ENCODE measurements around the gene ANKRD22. TPM values are rescaled to one million over a fixed set of nuclear protein-coding genes. Genes with fewer than 3 reads are reported as not detected.
A peak's percentile ranks its signal among the peaks of the same experiment; 100 is the strongest.
"Not testable (repeated sequence)": the region's sequence is repeated elsewhere in the genome, so short reads cannot be mapped to it uniquely, and the experiment has no call there.

Gene ANKRD22
- total and polyA plus RNA-seq, 9 of the 15 experiments (the other 6 are each of a cell fraction or from before 2014, with no cell fraction given), result not detected

DNA sequence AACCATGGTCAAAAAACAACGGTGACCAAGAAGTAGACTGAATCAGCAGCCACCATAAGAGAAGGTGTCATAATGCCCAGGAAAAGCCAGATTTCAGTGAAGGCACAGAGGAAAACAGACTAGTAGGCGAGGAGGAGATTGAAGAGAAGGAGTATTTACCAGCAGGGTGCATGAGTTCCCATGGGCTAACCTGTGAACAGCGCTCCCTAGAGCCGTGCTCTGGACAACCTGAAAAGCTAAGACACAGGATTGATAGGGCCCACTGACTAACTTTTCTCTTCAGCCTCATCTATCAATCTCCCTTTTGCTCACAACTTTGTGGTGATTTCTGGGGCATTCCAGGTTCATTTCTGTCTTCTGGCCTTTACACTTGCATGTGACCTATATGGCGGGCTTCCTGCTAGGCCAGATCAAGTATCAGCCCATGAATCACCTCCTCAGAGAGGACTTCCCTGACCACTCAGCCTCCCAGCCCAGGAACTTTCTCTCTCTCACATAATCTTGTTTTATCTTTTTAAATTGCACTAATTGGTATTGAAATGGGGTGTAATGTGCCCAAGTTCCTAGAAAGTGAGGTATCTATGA, 12.8 kb downstream of the ANKRD22 start:
- Histone ChIP-seq H3K9me1 (ENCODE audit: control insufficient read depth, insufficient read depth, low read length) (no peaks in the 10 kb centered on the region), H3K4me2 (ENCODE audit: insufficient read depth, low read length) (no peak overlapping the region), H3K4me1 (replicated peaks in 1 of 2; ENCODE audit: control insufficient read depth in 2 of 2, insufficient read depth in 2 of 2, low read length in 2 of 2) (no peaks in the 10 kb centered on the region), H3K79me2 (ENCODE audit: control insufficient read depth, insufficient read depth, low read length) (no peaks in the 10 kb centered on the region), H2AFZ (ENCODE audit: low read depth, low read length) (no peak overlapping the region), H3K4me3 (no peak overlapping the region), H4K20me1 (replicated peaks; ENCODE audit: control insufficient read depth, insufficient read depth, low read length) (no peaks in the 10 kb centered on the region), H3K27ac (ENCODE audit: extremely low read depth, low read depth, low read length) (no peak overlapping the region), H3K9ac (ENCODE audit: insufficient read depth in 1 of 2, low read depth in 2 of 2, low read length in 2 of 2) (no peak overlapping the region), H3K27me3 (ENCODE audit: control insufficient read depth in 2 of 2, insufficient read depth in 2 of 2, low read length in 2 of 2) (no peaks in the 10 kb centered on the region), H3K9me3 (replicated peaks; ENCODE audit: control insufficient read depth, insufficient read depth, low read depth, low read length) (no peaks in the 10 kb centered on the region), H3K36me3 (ENCODE audit: control insufficient read depth, insufficient read depth, low read length) (no peaks in the 10 kb centered on the region)
- ChIA-PET CTCF (ENCODE audit: low intra/inter-chr PET ratio) (no interaction called here), POLR2A (interaction anchor here (0.6 kb wide), 1 partner anchor 1224 kb away, joined by 3 read pairs; no protein-coding TSS in a partner anchor)
- DNase-seq (ENCODE audit: extremely low read depth in 1 of 4, low spot score in 3 of 4) (no peak), FAIRE-seq (no peak), ATAC-seq (0 out of 3 replicates have a peak, but pooled peaks have one; percentile 29)
- WGBS (ENCODE audit: insufficient coverage, low coverage, missing lambda C conversion rate), result 0% methylated on average over 5 of the region's 5 CpGs
- intact Hi-C loops (cut with micrococcal nuclease), result loop anchor here (10.0 kb wide), 1 partner anchor 146 kb away; no protein-coding TSS in a partner anchor
- BruUV-seq (replicated peaks), result no TSS peak
- TF ChIP-seq, protein P1, sequence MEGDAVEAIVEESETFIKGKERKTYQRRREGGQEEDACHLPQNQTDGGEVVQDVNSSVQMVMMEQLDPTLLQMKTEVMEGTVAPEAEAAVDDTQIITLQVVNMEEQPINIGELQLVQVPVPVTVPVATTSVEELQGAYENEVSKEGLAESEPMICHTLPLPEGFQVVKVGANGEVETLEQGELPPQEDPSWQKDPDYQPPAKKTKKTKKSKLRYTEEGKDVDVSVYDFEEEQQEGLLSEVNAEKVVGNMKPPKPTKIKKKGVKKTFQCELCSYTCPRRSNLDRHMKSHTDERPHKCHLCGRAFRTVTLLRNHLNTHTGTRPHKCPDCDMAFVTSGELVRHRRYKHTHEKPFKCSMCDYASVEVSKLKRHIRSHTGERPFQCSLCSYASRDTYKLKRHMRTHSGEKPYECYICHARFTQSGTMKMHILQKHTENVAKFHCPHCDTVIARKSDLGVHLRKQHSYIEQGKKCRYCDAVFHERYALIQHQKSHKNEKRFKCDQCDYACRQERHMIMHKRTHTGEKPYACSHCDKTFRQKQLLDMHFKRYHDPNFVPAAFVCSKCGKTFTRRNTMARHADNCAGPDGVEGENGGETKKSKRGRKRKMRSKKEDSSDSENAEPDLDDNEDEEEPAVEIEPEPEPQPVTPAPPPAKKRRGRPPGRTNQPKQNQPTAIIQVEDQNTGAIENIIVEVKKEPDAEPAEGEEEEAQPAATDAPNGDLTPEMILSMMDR (IDR thresholded peaks at IDR 0.05 in 2 of 3, conservative IDR thresholded peaks at IDR 0.05 in 1 of 3; ENCODE audit: insufficient read depth in 2 of 3, low read depth in 1 of 3, low read length in 3 of 3), result peak in 1 of 3 experiments; percentile 27; a peak in 1 of 6 replicates
- TF ChIP-seq, protein P2, sequence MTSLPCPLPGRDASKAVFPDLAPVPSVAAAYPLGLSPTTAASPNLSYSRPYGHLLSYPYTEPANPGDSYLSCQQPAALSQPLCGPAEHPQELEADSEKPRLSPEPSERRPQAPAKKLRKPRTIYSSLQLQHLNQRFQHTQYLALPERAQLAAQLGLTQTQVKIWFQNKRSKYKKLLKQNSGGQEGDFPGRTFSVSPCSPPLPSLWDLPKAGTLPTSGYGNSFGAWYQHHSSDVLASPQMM (CRISPR knock-in tag; IDR thresholded peaks at IDR 0.05), result no peak
- in situ Hi-C loops (cut with MboI), result no loop called here

DNA sequence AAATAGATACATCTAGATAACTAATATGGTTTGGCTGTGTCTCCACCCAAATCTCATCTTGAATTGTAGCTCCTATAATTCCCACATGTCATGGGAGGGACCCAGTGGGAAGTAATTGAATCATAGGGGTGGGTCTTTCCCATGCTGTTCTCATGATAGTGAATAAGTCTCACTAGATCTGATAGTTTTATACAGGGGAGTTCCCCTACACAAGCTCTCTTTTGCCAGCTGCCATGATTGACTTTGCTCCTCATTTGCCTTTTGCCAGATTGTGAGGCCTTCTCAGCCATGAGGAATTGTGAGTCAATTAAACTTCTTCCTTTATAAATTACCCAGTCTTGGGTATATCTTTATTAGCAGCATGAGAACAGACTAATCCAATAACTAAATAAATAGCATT, 14.0 kb downstream of the ANKRD22 start:
- H3K9ac ChIP-seq (ENCODE audit: insufficient read depth in 1 of 2, low read depth in 2 of 2, low read length in 2 of 2); CTCF ChIA-PET (ENCODE audit: low intra/inter-chr PET ratio); H4K20me1 ChIP-seq (replicated peaks; ENCODE audit: control insufficient read depth, insufficient read depth, low read length); POLR2A ChIA-PET; H3K36me3 ChIP-seq (ENCODE audit: control insufficient read depth, insufficient read depth, low read length); H3K4me2 ChIP-seq (ENCODE audit: insufficient read depth, low read length); BruUV-seq (replicated peaks); H3K9me3 ChIP-seq (replicated peaks; ENCODE audit: control insufficient read depth, insufficient read depth, low read depth, low read length); FAIRE-seq; H3K4me3 ChIP-seq; in situ Hi-C loops (cut with MboI); ATAC-seq; H3K4me1 ChIP-seq (replicated peaks in 1 of 2; ENCODE audit: control insufficient read depth in 2 of 2, insufficient read depth in 2 of 2, low read length in 2 of 2); H3K79me2 ChIP-seq (ENCODE audit: control insufficient read depth, insufficient read depth, low read length); H3K27me3 ChIP-seq (ENCODE audit: control insufficient read depth in 2 of 2, insufficient read depth in 2 of 2, low read length in 2 of 2); DNase-seq (ENCODE audit: extremely low read depth in 1 of 4, low spot score in 3 of 4); H3K27ac ChIP-seq (ENCODE audit: extremely low read depth, low read depth, low read length); H3K9me1 ChIP-seq (ENCODE audit: control insufficient read depth, insufficient read depth, low read length); H2AFZ ChIP-seq (ENCODE audit: low read depth, low read length): not testable (repeated sequence)
- intact Hi-C loops (cut with micrococcal nuclease), result loop anchor here (10.0 kb wide), 1 partner anchor 147 kb away; no protein-coding TSS in a partner anchor

All from K562 (cell line).